Fibroblast of skin of right quadriceps (primary cell): ENCODE results near the gene MAD1L1.

Source experiments
- DNase-seq: peaks from one replicate; pipeline ENCODE4 v3.0.0-alpha.2; 2013

The MAD1L1 gene

GRCh38 chr7:1959305-1959704, 273.4 kb downstream of the MAD1L1 start:
- no peak for DNase-seq

GRCh38 chr7:1957471-1958225, 275.1 kb downstream of the MAD1L1 start:
- DNase-seq = no peak

DNA sequence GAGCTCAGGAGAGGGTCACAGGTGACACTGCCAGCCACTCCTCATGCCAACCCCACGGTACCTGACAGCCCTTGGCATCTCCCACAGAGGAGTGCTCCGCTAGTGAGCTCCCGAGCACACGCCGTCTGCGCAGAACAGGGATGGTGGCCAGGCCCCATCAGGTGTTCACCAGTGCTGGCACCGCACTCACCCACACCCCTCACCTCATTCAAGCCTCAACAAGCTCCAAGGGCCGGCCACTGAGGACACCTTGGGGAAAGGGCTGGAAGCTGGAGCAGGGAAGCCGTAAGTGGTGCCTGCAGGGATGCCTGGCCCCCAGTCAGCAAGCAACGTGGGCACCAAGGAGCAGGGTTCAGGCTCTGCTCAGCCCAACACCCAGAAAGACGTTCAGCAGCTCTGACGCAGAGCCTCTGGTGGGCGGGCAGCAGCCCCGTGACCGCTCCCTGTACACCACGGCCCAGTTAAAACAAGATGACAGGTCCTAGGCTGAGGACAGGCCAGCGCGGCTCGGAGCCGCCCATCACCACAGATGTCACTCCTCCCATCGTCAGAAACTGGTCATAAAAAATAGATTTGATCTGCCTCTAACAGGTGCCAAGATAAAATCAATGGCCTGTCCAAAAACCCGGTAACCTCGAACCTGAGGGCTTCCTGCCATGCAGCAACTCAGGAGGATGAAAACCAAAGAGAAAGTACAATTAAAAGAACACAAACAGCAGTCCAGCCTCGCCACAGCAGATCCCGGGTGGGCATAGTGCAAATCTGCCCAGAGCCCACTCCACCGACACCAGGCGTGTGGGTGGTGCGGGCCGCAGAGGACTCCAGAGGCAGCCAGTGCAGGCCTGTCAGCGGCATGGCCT, 275.9 kb downstream of the MAD1L1 start:
- no peak for DNase-seq

- no peak for DNase-seq
Measured at GRCh38 chr7:1956141-1956540, 276.6 kb downstream of the MAD1L1 start.

- DNase-seq = peak; percentile 43
Measured at GRCh38 chr7:1954366-1955004, 278.3 kb downstream of the MAD1L1 start.

DNA sequence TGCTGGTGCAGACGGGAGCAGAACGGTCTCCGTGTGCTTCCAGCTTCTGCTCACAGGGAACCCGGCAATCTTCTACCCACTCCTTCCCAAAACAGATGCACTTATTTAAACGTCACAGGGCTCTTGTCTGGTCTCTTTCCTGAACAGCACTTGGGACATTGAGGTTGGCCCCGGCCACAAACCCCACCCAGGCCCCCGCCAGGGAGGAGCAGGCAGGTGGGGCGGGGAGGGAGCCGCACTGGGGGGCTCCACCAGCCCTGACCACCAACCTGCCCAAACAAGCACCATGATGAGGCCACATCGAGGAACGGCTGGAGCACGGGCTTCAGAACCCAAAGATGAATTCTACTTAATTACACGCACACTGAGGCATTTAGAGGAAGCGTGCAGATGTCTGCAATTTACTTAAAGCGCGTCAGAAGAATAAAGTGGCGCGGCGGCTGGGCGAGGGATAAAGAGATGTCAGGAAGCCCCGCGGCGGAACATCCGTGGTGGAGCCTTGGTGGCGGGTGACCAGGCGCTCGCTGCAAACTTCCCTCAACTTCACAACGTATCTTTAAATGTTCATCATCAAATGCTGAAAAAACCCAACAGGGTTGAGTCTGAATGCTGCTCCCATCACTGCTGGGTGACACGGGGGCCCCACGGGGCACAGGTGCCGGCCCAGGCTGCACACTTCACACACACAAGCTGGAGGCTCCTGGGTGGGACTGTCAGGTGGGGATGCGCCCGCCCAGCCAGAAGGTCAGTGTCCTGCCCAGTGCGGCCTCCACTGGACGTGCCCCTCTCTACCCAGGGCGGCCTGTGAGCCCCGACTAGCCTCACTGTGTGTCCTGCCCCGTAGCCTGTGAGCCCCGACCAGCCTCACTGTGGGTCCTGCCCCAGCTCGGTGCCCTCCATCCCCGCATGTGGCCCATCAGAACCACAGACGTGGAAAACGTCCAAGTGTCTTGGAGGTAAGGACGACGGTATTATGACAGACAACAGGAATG, 279.2 kb downstream of the MAD1L1 start:
- DNase-seq = peak; percentile 46

DNA sequence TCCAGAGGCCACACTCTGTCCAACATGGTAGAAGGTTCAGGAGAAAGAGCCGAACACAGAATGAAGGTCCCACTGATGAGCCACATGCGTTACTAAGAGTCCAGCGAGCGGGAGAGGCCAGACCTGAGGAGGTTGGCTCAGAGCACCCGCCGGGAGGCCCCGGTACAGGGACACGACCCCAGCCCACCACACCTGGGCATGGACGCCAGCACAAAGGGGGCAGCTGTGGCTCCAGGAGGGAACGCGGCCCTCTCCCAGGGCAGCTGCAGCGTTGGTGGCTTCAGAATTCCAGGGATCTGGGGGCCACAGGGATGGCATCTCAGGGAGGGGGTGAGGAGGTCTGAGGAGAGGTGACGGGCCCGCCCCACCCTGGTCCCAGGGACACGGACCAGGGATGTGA, 280.0 kb downstream of the MAD1L1 start:
- no peak for DNase-seq

DNA sequence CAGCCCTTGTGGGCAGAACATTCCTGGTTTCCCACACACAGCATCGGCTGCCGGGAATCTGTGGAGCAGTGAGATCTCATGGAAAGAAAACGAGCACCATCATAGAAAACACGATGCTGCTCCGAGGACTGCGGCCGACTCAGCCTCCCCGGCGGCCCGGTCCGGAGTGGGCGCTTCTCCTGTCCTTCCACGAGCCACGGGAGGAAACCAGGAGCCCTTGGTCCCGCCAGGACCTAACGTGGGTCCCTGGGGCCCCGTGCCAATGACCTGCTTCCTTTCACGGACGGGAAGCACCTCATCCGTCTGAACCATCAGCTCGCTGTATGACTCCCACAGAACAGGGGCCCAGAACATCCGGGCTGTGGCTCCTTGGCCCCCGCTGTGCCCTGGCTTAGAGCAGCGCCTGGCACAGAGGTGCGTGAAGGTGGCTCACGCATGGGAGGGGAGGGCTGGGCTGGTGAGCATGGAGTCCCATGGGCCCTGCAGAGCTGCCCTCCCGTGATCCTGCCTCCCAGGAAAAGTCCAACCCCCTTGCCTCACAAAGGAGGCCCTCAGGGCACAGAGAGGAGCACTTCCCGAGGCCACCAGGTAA, 280.5 kb downstream of the MAD1L1 start:
- no peak for DNase-seq

DNA sequence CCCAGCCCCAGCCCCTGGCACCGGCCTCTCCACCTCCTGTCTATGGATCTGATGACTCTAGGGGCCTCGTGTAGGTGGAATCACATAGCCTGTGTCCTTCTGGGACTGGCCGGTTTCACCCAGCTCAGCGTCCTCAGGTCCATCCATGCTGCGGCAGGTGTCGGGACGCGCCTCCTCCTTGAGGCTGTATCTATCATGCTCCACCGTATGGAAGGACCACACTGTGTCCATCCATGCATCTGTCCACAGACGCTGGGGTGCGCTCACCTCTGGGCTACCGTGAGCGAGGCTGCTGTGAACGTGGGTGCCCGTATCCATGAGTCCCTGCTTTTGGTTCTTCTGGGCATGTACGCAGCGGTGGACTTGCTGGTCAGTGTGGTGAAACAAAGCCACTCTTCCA, 281.1 kb downstream of the MAD1L1 start:
- no peak for DNase-seq

GRCh38 chr7:1951159-1951536, 281.6 kb downstream of the MAD1L1 start:
- DNase-seq = no peak

DNA sequence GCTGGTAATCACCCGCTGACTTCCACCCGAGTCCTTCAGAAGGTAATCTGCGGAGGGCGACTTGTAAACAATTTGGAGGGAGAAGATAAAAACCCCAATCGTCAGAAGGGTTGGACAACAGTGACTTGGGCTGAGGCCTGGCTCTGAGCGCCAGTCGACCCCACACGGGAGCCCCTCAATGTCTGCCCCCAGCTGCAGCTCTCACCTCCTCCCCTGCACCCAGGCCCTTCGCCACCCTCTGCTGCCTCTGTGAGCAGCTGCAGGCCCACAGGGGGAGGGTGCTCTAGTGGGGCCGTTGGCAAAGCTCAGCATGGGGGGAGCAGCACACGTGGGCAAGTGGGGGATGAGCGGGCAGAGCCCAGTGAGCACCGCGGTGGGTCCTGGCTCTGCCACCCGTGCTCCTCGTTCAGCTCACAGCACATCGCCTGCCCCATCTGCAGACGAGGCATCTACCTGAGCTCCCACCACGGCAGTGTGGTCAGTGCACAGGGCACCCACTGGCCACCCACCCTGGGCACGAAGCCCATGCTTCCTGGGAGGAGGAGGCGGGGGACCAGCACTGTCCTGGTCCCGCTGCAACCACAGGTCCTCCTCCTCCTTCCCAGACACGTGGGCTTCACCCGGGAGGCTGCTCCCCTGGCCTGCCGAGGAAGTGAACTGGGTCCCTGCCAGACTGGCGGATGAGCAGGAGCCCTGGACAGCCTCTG, 282.1 kb downstream of the MAD1L1 start:
- no peak for DNase-seq

GRCh38 chr7:1950066-1950451, 282.7 kb downstream of the MAD1L1 start:
- DNase-seq = no peak

DNA sequence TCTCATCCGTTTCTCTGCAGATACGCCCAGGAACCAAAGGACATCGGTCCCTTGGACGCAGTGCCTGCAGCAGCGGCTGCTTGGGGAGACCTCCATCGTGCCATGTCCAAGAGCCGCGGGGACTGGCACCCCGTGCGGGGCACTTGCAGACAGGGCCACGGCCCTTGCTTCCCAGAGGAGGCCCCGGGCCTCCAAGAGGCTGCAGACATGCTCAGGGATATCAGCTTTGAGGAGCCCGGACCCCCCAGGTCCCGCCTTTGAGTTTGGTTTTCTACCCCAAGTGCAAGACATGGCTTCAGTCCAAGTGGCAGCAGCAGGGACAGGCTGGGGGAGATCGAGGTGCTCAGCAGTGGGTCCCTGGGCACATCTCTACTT, 283.1 kb downstream of the MAD1L1 start:
- no peak for DNase-seq

DNA sequence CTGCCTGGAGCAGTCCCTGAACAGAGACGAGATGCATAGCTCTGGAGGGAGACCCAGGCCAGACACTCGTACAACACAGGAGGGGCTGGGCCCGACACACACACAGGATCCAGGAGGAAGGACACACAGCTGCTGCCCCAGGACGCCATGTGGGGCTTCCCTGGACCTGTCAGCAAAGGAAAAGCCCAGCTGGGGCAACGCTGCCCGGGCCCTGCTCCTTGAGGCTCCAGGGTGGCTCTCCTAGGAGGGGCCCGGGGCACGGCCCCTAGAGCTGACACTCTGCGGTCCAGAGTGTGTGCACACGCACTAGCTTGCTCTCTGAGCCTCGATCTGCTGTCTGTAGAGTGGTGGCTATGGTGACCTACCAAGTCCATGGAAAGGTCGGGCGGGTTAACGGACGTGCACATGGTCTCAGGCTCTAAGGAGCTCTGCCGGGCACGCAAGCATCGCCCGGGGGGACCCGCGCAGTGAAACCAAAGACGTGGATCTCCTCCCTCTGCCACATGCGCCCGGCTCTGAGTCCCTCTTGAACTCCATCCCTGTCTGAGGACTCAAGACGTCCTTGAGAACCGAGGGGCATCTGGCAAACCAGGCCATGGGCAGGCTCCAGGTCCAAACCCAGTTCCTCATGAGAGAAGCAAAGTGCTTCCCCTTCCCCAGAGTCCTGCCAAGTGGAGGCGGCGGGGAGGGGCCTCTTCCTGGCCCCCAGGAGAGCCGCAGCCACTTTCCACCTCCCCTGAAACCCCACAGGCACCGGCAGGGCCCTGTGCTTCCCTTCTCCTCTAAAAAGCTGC, 283.7 kb downstream of the MAD1L1 start:
- DNase-seq = no peak

DNA sequence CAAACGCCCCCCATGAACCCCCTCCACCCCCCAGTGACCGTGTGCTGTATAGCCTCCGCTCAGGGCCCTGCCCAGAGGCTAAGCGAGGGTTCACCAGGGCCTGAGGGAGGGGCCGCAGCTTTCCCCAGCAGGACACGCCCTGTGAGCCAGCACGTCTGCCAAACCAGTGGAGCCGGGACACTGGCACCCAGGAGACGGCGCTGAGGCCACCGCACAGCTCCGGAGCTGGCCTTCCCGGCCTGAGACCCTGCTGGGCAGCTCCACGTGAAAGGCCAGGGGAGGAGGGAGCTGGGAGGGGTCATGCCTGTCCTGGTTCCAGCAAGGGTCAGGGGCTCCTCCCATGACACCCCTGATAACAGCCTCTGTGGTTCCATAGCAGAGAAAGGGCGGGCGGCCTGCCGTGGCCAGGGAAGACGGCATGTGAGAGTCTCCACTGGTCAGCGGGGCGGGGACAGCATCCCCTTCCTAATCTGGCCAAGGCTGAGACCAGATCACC, 284.4 kb downstream of the MAD1L1 start:
- no peak for DNase-seq

DNA sequence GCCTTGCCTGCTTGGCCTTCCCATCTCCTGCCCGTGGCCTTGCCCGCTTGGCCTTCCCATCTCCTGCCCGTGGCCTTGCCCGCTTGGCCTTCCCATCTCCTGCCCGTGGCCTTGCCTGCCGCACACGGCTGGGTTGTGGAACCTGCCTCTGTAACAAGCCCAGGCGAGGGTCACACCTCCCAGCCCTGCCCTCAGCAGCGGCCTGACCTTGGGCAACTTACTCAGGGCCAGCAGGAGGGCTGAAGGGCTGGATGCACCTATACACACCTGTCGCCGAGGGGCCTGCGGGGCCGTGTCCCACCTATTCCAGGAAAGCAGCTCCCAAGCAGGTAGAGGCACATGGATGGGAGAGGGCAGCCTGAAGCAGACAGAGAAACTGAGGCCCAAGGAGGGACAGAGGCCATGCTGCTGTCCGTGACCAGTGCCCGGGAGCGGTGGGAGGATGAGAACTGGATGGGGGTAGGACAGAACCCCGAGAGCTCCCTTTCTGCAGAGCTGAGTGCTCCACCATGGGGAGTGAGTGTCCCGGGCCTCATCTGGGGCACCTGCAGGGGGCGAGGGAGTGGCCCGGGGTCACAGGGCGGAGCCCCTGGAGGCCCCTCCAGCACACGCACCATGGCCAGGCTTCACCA, 285.0 kb downstream of the MAD1L1 start:
- no peak for DNase-seq

GRCh38 chr7:1946773-1947450, 285.8 kb downstream of the MAD1L1 start:
- no peak for DNase-seq

DNA sequence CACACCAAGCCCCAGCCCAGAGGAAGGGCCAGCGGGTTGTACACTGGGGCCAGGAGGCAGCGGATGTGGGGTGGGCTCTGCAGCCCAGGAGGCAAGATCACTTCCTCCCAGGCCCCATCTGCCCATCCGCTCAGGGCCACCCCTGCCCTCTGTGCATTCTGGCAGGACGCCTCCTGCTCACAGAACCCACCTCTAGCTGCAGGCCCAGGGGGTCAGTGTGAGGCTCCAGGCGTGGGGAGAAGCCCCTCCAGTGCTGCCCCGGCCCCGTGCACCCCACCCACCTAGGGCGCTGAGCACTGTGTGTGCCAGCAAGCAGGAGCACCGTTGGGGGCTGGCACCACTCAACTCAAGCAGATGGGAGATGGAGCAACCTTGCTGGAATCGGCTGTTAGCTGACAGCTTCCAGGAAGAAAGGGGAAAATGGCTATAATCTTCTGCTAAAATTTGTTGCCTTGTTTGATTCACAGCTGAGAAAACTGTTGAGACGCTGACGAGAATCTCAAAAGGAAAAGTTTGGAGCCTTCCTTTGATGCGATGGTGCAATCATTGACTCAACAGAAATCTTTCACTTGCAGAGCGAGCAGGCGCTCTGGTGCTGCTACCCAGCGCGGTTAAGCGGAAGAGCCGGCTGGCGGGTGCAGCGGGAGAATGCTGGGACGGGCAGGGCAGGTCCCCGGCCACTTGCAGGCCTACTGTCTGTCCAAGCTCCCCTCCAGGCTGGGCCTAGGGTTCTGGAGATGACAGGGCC, 286.5 kb downstream of the MAD1L1 start:
- DNase-seq = no peak

GRCh38 chr7:1945558-1945957, 287.2 kb downstream of the MAD1L1 start:
- no peak for DNase-seq
